ENCODE results near the gene RPA1. TPM values are rescaled to one million over a fixed set of nuclear protein-coding genes. Genes with fewer than 3 reads are reported as not detected.

The RPA1 gene
- total and polyA plus RNA-seq, 2 of the 8 experiments (the other 6 are each of a cell fraction or from before 2014, with no cell fraction given), result 79.1 to 194 TPM

- TF ChIP-seq RFX5 (IDR thresholded peaks at IDR 0.05; ENCODE audit: borderline replicate concordance, low read depth, low read length), result no peak
- no peak for TF ChIP-seq TAF7 (optimal IDR thresholded peaks at IDR 0.05; ENCODE audit: borderline replicate concordance, low read depth, low read length)
Observed at GRCh38 chr17:1908699-1909309, 79.0 kb downstream of the RPA1 start (continued).

All from H1 (cell line).